Gastrocnemius medialis (tissue), 4 donors: ENCODE results near the gene CHKA.

Experiments used
- CTCF ChIP-seq, 5 experiments: fragments of 450-650 bp in 3 of 5; fragments of 200-600 bp in 2 of 5; sonication (generic) in 2 of 5; IDR thresholded peaks in 4 of 5; conservative IDR thresholded peaks in 1 of 5; 1 replicate in 4 of 5; 2 replicates in 1 of 5; pipeline ENCODE4 v1.5.1; 2016 to 2019; ENCODE audit warnings: antibody characterized with exemption in 5 of 5, mild to moderate bottlenecking in 3 of 5, moderate library complexity in 3 of 5
- POLR2A ChIP-seq, 2 donors: fragments of 450-650 bp; IDR thresholded peaks; one replicate each; pipeline ENCODE4 v1.6.1; 2017; ENCODE audit warnings: antibody characterized with exemption in 2 of 2, mild to moderate bottlenecking in 2 of 2, moderate library complexity in 2 of 2

- TF ChIP-seq CTCF (IDR thresholded peaks at IDR 0.05 in 4 of 5, conservative IDR thresholded peaks at IDR 0.05 in 1 of 5) (no peak), POLR2A (IDR thresholded peaks at IDR 0.05) (no peak)
These were observed 98.7 kb downstream of the CHKA start for GRCh38 chr11:68022531-68022930.
